K562 (cell line): ENCODE measurements around the gene PSMA2. TPM values are rescaled to one million over a fixed set of nuclear protein-coding genes. Genes with fewer than 3 reads are reported as not detected.

ENCODE experiments used
- ATAC-seq: fragments of 200-7000 bp; cut with Tn5 transposase; 3 replicates; pipeline ENCODE4 v1.9.1; 2020; ENCODE audit warnings: moderate library complexity
- BruUV-seq: library from RNA; stranded (reverse); fragments of 400-500 nt; replicated peaks from 2 replicates; lab custom pipeline; 2021; lab: Mats Ljungman, UMichigan
- CTCF ChIA-PET: fragments of 300-600 bp; formaldehyde crosslinking; extraction: SDS; loops from one replicate; lab custom pipeline; 2021; ENCODE audit warnings: low intra/inter-chr PET ratio; lab: Yijun Ruan, JAX
- POLR2A ChIA-PET: fragments of 300-600, 350-650 bp; sonication (Branson Sonifier 250); formaldehyde crosslinking; extraction: SDS; loops from one replicate; lab custom pipeline; 2021; ENCODE audit warnings: antibody characterized with exemption, inconsistent platforms; lab: Yijun Ruan, JAX
- DNase-seq, 4 experiments: peaks; one replicate each; pipeline versions ENCODE4 v3.0.0 to v3.0.0-alpha.2; 2011 to 2018; ENCODE audit warnings: low spot score in 3 of 4, mixed read lengths in 3 of 4; ENCODE audit errors: extremely low read depth in 1 of 4
- FAIRE-seq: peaks from 2 replicates; lab custom pipeline; 2011; peaks lifted over from hg19 to GRCh38; lab: Jason Lieb, UNC
- H2AFZ ChIP-seq: 2 replicates; pipeline ENCODE4 v1.6.0; 2011; ENCODE audit warnings: low read depth, low read length, control low read depth, inconsistent platforms
- H3K27ac ChIP-seq: fragments of 200-600 bp; 3 replicates; pipeline ENCODE4 v1.8.0; 2011; ENCODE audit warnings: low read depth, mild to moderate bottlenecking, control low read depth, inconsistent platforms, low read length, moderate library complexity, mixed read lengths; ENCODE audit errors: extremely low read depth
- H3K27me3 ChIP-seq, 2 experiments: fragments of 300-600 bp in 1 of 2; 2 replicates in 1 of 2; 3 replicates in 1 of 2; pipeline versions ENCODE4 v1.6.0 to v1.8.0; 2011; ENCODE audit warnings: inconsistent platforms in 2 of 2, low read length in 2 of 2, mild to moderate bottlenecking in 1 of 2, mixed read lengths in 1 of 2, moderate library complexity in 1 of 2; ENCODE audit not compliant: control insufficient read depth in 2 of 2, insufficient read depth in 2 of 2
- H3K36me3 ChIP-seq: fragments of 300-600 bp; 3 replicates; pipeline ENCODE4 v1.8.0; 2011; ENCODE audit warnings: mild to moderate bottlenecking, low read length, inconsistent platforms; ENCODE audit not compliant: control insufficient read depth, insufficient read depth
- H3K4me1 ChIP-seq, 2 experiments: fragments of 200-600 bp in 1 of 2; replicated peaks in 1 of 2; 2 replicates in 1 of 2; 3 replicates in 1 of 2; pipeline versions ENCODE4 v1.5.1 to v1.8.0; 2011; ENCODE audit warnings: inconsistent platforms in 2 of 2, low read length in 2 of 2, mild to moderate bottlenecking in 1 of 2, mixed read lengths in 1 of 2, moderate library complexity in 1 of 2; ENCODE audit not compliant: control insufficient read depth in 2 of 2, insufficient read depth in 2 of 2
- H3K4me2 ChIP-seq: 2 replicates; pipeline ENCODE4 v1.6.1; 2011; ENCODE audit warnings: low read length, control low read depth, inconsistent platforms, mixed read lengths; ENCODE audit not compliant: insufficient read depth
- H3K4me3 ChIP-seq: fragments of 200-600 bp; sonication (generic), shearing (Covaris generic); 2 replicates; pipeline ENCODE4 v1.5.1; 2016; ENCODE audit warnings: control low read depth, inconsistent platforms
- H3K79me2 ChIP-seq: fragments of 200-600 bp; 3 replicates; pipeline ENCODE4 v1.8.0; 2011; ENCODE audit warnings: low read length, inconsistent platforms; ENCODE audit not compliant: control insufficient read depth, insufficient read depth
- H3K9ac ChIP-seq, 2 experiments: 2 replicates each; pipeline versions ENCODE4 v1.6.0 to v1.6.1; 2011; ENCODE audit warnings: low read depth in 2 of 2, low read length in 2 of 2, control low read depth in 1 of 2, inconsistent platforms in 1 of 2, mild to moderate bottlenecking in 1 of 2, mixed read lengths in 1 of 2; ENCODE audit not compliant: insufficient read depth in 1 of 2
- H3K9me1 ChIP-seq: one replicate; pipeline ENCODE4 v1.6.0; 2011; ENCODE audit warnings: inconsistent platforms, mild to moderate bottlenecking, low read length, moderate library complexity; ENCODE audit not compliant: control insufficient read depth, insufficient read depth
- H3K9me3 ChIP-seq: replicated peaks from 2 replicates; pipeline ENCODE4 v1.5.1; 2011; ENCODE audit warnings: low read depth, low read length, inconsistent platforms; ENCODE audit not compliant: control insufficient read depth, insufficient read depth
- H4K20me1 ChIP-seq: replicated peaks from 2 replicates; pipeline ENCODE4 v1.6.1; 2011; ENCODE audit warnings: low read length, inconsistent platforms, mixed read lengths; ENCODE audit not compliant: control insufficient read depth, insufficient read depth
- FIP1L1 ChIP-seq: fragments of 200-400 bp; formaldehyde crosslinking; IDR thresholded peaks from 2 replicates; pipeline ENCODE4 v1.6.1; 2018; ENCODE audit warnings: mild to moderate bottlenecking, low read depth, low read length; ENCODE audit not compliant: poor library complexity, severe bottlenecking
- HMG20A ChIP-seq: fragments of 450-650 bp; formaldehyde crosslinking; conservative IDR thresholded peaks from 2 replicates; pipeline ENCODE4 v1.4.0; 2020; ENCODE audit warnings: mild to moderate bottlenecking, mixed read lengths
- PTBP1 ChIP-seq: fragments of 200-400 bp; formaldehyde crosslinking; IDR thresholded peaks from 2 replicates; pipeline ENCODE4 v1.6.1; 2017; ENCODE audit warnings: low read depth, low read length
- RBM25 ChIP-seq: fragments of 200-400 bp; formaldehyde crosslinking; IDR thresholded peaks from 2 replicates; pipeline ENCODE4 v1.6.1; 2018; ENCODE audit warnings: low read length, low read depth, moderate library complexity; ENCODE audit not compliant: severe bottlenecking
- SIN3A ChIP-seq, 2 experiments: fragments of 150-350 bp in 1 of 2; IDR thresholded peaks; 2 replicates each; pipeline ENCODE4 v1.6.1; 2011 to 2016; ENCODE audit warnings: borderline replicate concordance in 2 of 2, low read depth in 2 of 2, low read length in 2 of 2, mild to moderate bottlenecking in 2 of 2, moderate library complexity in 2 of 2; ENCODE audit not compliant: control insufficient read depth in 1 of 2
- SMAD3 ChIP-seq: fragments of 450-650 bp; formaldehyde crosslinking; conservative IDR thresholded peaks from 2 replicates; pipeline ENCODE4 v1.4.0; 2020; ENCODE audit warnings: mild to moderate bottlenecking
- SP2 ChIP-seq: IDR thresholded peaks from 2 replicates; pipeline ENCODE4 v1.6.1; 2011; ENCODE audit warnings: mild to moderate bottlenecking, low read depth, low read length, moderate library complexity; ENCODE audit not compliant: poor library complexity, severe bottlenecking; ENCODE audit errors: extremely low read depth
- ZBTB2 ChIP-seq: fragments of 450-650 bp; IDR thresholded peaks from 2 replicates; pipeline ENCODE4 v1.6.1; 2016; ENCODE audit warnings: antibody characterized with exemption
- ZBTB5 ChIP-seq: fragments of 450-650 bp; IDR thresholded peaks from 2 replicates; pipeline ENCODE4 v1.6.1; 2017; ENCODE audit warnings: antibody characterized with exemption
- WGBS: fragments of 100-300 bp; shearing (Covaris generic); methylation state at CpG from one replicate; pipeline ENCODE4 v1.1.6; 2016; ENCODE audit warnings: low coverage, mixed read lengths; ENCODE audit not compliant: insufficient coverage; ENCODE audit errors: missing lambda C conversion rate; 5-methylcytosine and 5-hydroxymethylcytosine counted together
- in situ Hi-C: fragments of 300-500 bp; cut with MboI; formaldehyde crosslinking; loops from 4 replicates; pipeline ENCODE4 v1.15.0; 2018; ENCODE audit warnings: inconsistent platforms, mixed read lengths
- intact Hi-C: fragments of 100-400 bp; cut with micrococcal nuclease; formaldehyde crosslinking; loops from 2 replicates; pipeline ENCODE4 v1.14.2; 2022
- polyA plus RNA-seq, 8 experiments: library from polyadenylated mRNA; depleted of rRNA in 4 of 8; stranded (reverse) in 5 of 8; unstranded in 3 of 8; fragments of >200 nt; fragmentation: Nextera tagmentation in 2 of 8; fragmentation: Illumina TruSeq in 1 of 8; extraction: Ambion mirVana in 2 of 8; extraction: Trizol in 1 of 8; gene quantifications; 2 replicates each; pipeline versions ENCODE4 v1.2.1 to v1.2.3, GENCODE V29; 2011 to 2014; ENCODE audit warnings: inconsistent platforms in 1 of 8, missing spikeins in 1 of 8
- total RNA-seq, 7 experiments: library from RNA; depleted of rRNA in 6 of 7; stranded (reverse); fragments of >200 nt in 6 of 7; fragmentation: Illumina TruSeq in 2 of 7; extraction: Trizol in 2 of 7; gene quantifications; 2 replicates each; pipeline versions ENCODE4 v1.2.1 to v1.2.3, GENCODE V29; 2011 to 2021; ENCODE audit warnings: low replicate concordance in 1 of 7

PSMA2 gene
- total and polyA plus RNA-seq, 9 of the 15 experiments (the other 6 are each of a cell fraction or from before 2014, with no cell fraction given) = 91.7 to 1,070 (median 213) TPM

GRCh38 chr7:42976371-42976770, 44.4 kb upstream of the PSMA2 start:
- no peak for FAIRE-seq
- ChIA-PET POLR2A (interaction anchor here (1.4 kb wide), 1 partner anchor 11 kb away, joined by 3 read pairs; no protein-coding TSS in a partner anchor), CTCF (no interaction called here)
- Histone ChIP-seq H3K4me3 (no peak overlapping the region), H3K9ac (no peak overlapping the region), H3K4me2 (no peak overlapping the region), H3K9me3 (no peaks in the 10 kb centered on the region), H4K20me1 (no peaks in the 10 kb centered on the region), H3K4me1 (peaks cover 0 to 9% of the 10 kb centered on the region in 2 experiments; a peak in 3 of 5 replicates), H3K27ac (no peak overlapping the region), H3K9me1 (no peaks in the 10 kb centered on the region), H3K36me3 (no peaks in the 10 kb centered on the region), H2AFZ (no peak overlapping the region), H3K27me3 (no peaks in the 10 kb centered on the region), H3K79me2 (no peaks in the 10 kb centered on the region)
- intact Hi-C loops = no loop called here
- in situ Hi-C loops = no loop called here
- no peak for DNase-seq
- TF ChIP-seq SMAD3 (CRISPR knock-in tag) (no peak), SP2 (no peak), ZBTB2 (no peak), PTBP1 (no peak), FIP1L1 (no peak), RBM25 (no peak), ZBTB5 (no peak), SIN3A (IDR thresholded peaks at IDR 0.05; ENCODE audit: borderline replicate concordance in 2 of 2, control insufficient read depth in 1 of 2, low read depth in 2 of 2, low read length in 2 of 2) (no peak), HMG20A (CRISPR knock-in tag) (no peak)
- BruUV-seq = no TSS peak
- ATAC-seq = no peak
- WGBS = 64% methylated on average over 3 of the region's 3 CpGs
